ENCODE results near the gene RBSN.

Gene RBSN

GRCh38 chr3:15049584-15049983 is 49.4 kb downstream of the RBSN start:
- H3K4me1 ChIP-seq (ENCODE audit: control insufficient read depth, insufficient read depth, low read length) = peaks cover 9% of the 10 kb centered on the region
- H3K27me3 ChIP-seq (ENCODE audit: control insufficient read depth, insufficient read depth, low read length, poor library complexity, severe bottlenecking) = no peaks in the 10 kb centered on the region
- WGBS, 2 experiments = 96% methylated on average over 2 of the region's 2 CpGs
- H3K36me3 ChIP-seq (ENCODE audit: control insufficient read depth, insufficient read depth, low read length) = peaks cover 31% of the 10 kb centered on the region
- no peaks in the 10 kb centered on the region for H3K9me3 ChIP-seq (ENCODE audit: control insufficient read depth, low read length)
- H3K4me3 ChIP-seq (ENCODE audit: insufficient read depth, low read depth, low read length) = no peak overlapping the region
- no peak overlapping the region for H3K27ac ChIP-seq (ENCODE audit: insufficient read depth, low read depth, low read length, poor library complexity, severe bottlenecking)

GRCh38 chr3:15045667-15046066 is 53.3 kb downstream of the RBSN start:
- no peak overlapping the region for H3K27ac ChIP-seq (ENCODE audit: insufficient read depth, low read depth, low read length, poor library complexity, severe bottlenecking)
- no peaks in the 10 kb centered on the region for H3K27me3 ChIP-seq (ENCODE audit: control insufficient read depth, insufficient read depth, low read length, poor library complexity, severe bottlenecking)
- no peaks in the 10 kb centered on the region for H3K9me3 ChIP-seq (ENCODE audit: control insufficient read depth, low read length)
- no peak overlapping the region for H3K4me3 ChIP-seq (ENCODE audit: insufficient read depth, low read depth, low read length)
- 90 to 94% methylated on average over 1 of the region's 1 CpG for WGBS, 2 experiments
- H3K4me1 ChIP-seq (ENCODE audit: control insufficient read depth, insufficient read depth, low read length) = no peaks in the 10 kb centered on the region
- H3K36me3 ChIP-seq (ENCODE audit: control insufficient read depth, insufficient read depth, low read length) = peaks cover 48% of the 10 kb centered on the region

GRCh38 chr3:15044326-15044725 is 54.6 kb downstream of the RBSN start:
- H3K36me3 ChIP-seq (ENCODE audit: control insufficient read depth, insufficient read depth, low read length) = peaks cover 42% of the 10 kb centered on the region
- no peaks in the 10 kb centered on the region for H3K9me3 ChIP-seq (ENCODE audit: control insufficient read depth, low read length)
- no peaks in the 10 kb centered on the region for H3K4me1 ChIP-seq (ENCODE audit: control insufficient read depth, insufficient read depth, low read length)
- no peak overlapping the region for H3K4me3 ChIP-seq (ENCODE audit: insufficient read depth, low read depth, low read length)
- H3K27ac ChIP-seq (ENCODE audit: insufficient read depth, low read depth, low read length, poor library complexity, severe bottlenecking) = no peak overlapping the region
- no peaks in the 10 kb centered on the region for H3K27me3 ChIP-seq (ENCODE audit: control insufficient read depth, insufficient read depth, low read length, poor library complexity, severe bottlenecking)
- 94 to 96% methylated on average over 7 of the region's 7 CpGs for WGBS, 2 experiments

- no peaks in the 10 kb centered on the region for H3K27me3 ChIP-seq (ENCODE audit: control insufficient read depth, insufficient read depth, low read length, poor library complexity, severe bottlenecking)
- WGBS, 2 experiments = 94 to 96% methylated on average over 11 of the region's 11 CpGs
- no peaks in the 10 kb centered on the region for H3K9me3 ChIP-seq (ENCODE audit: control insufficient read depth, low read length)
- H3K36me3 ChIP-seq (ENCODE audit: control insufficient read depth, insufficient read depth, low read length) = peaks cover 43% of the 10 kb centered on the region
- no peaks in the 10 kb centered on the region for H3K4me1 ChIP-seq (ENCODE audit: control insufficient read depth, insufficient read depth, low read length)
- no peak overlapping the region for H3K4me3 ChIP-seq (ENCODE audit: insufficient read depth, low read depth, low read length)
- no peak overlapping the region for H3K27ac ChIP-seq (ENCODE audit: insufficient read depth, low read depth, low read length, poor library complexity, severe bottlenecking)
Measured at GRCh38 chr3:15043408-15044171, 55.4 kb downstream of the RBSN start.

- no peak overlapping the region for H3K27ac ChIP-seq (ENCODE audit: insufficient read depth, low read depth, low read length, poor library complexity, severe bottlenecking)
- no peaks in the 10 kb centered on the region for H3K27me3 ChIP-seq (ENCODE audit: control insufficient read depth, insufficient read depth, low read length, poor library complexity, severe bottlenecking)
- H3K4me3 ChIP-seq (ENCODE audit: insufficient read depth, low read depth, low read length) = no peak overlapping the region
- 99 to 100% methylated on average over 2 to 3 of the region's 3 CpGs for WGBS, 2 experiments
- H3K4me1 ChIP-seq (ENCODE audit: control insufficient read depth, insufficient read depth, low read length) = no peaks in the 10 kb centered on the region
- no peaks in the 10 kb centered on the region for H3K9me3 ChIP-seq (ENCODE audit: control insufficient read depth, low read length)
- peaks cover 50% of the 10 kb centered on the region for H3K36me3 ChIP-seq (ENCODE audit: control insufficient read depth, insufficient read depth, low read length)
Measured at GRCh38 chr3:15042936-15043335, 56.0 kb downstream of the RBSN start.

GRCh38 chr3:15041950-15042349 is 57.0 kb downstream of the RBSN start:
- Histone ChIP-seq H3K36me3 (ENCODE audit: control insufficient read depth, insufficient read depth, low read length) (peaks cover 48% of the 10 kb centered on the region), H3K4me1 (ENCODE audit: control insufficient read depth, insufficient read depth, low read length) (no peaks in the 10 kb centered on the region), H3K27ac (ENCODE audit: insufficient read depth, low read depth, low read length, poor library complexity, severe bottlenecking) (no peak overlapping the region), H3K9me3 (ENCODE audit: control insufficient read depth, low read length) (no peaks in the 10 kb centered on the region), H3K27me3 (ENCODE audit: control insufficient read depth, insufficient read depth, low read length, poor library complexity, severe bottlenecking) (no peaks in the 10 kb centered on the region), H3K4me3 (ENCODE audit: insufficient read depth, low read depth, low read length) (no peak overlapping the region)
- WGBS, 2 experiments = 89 to 92% methylated on average over 3 of the region's 3 CpGs

- no peaks in the 10 kb centered on the region for H3K9me3 ChIP-seq (ENCODE audit: control insufficient read depth, low read length)
- H3K27ac ChIP-seq (ENCODE audit: insufficient read depth, low read depth, low read length, poor library complexity, severe bottlenecking) = no peak overlapping the region
- H3K4me1 ChIP-seq (ENCODE audit: control insufficient read depth, insufficient read depth, low read length) = no peaks in the 10 kb centered on the region
- H3K4me3 ChIP-seq (ENCODE audit: insufficient read depth, low read depth, low read length) = no peak overlapping the region
- H3K27me3 ChIP-seq (ENCODE audit: control insufficient read depth, insufficient read depth, low read length, poor library complexity, severe bottlenecking) = no peaks in the 10 kb centered on the region
- WGBS, 2 experiments = 97% methylated on average over 3 of the region's 3 CpGs
- H3K36me3 ChIP-seq (ENCODE audit: control insufficient read depth, insufficient read depth, low read length) = peaks cover 52% of the 10 kb centered on the region
Measured at GRCh38 chr3:15040844-15041243, 58.1 kb downstream of the RBSN start.

GRCh38 chr3:15038306-15038705 is 60.6 kb downstream of the RBSN start:
- H3K27ac ChIP-seq (ENCODE audit: insufficient read depth, low read depth, low read length, poor library complexity, severe bottlenecking) = no peak overlapping the region
- H3K36me3 ChIP-seq (ENCODE audit: control insufficient read depth, insufficient read depth, low read length) = peaks cover 53% of the 10 kb centered on the region
- no peaks in the 10 kb centered on the region for H3K9me3 ChIP-seq (ENCODE audit: control insufficient read depth, low read length)
- no peaks in the 10 kb centered on the region for H3K4me1 ChIP-seq (ENCODE audit: control insufficient read depth, insufficient read depth, low read length)
- no peak overlapping the region for H3K4me3 ChIP-seq (ENCODE audit: insufficient read depth, low read depth, low read length)
- H3K27me3 ChIP-seq (ENCODE audit: control insufficient read depth, insufficient read depth, low read length, poor library complexity, severe bottlenecking) = no peaks in the 10 kb centered on the region
- WGBS, 2 experiments = 93 to 95% methylated on average over 6 of the region's 6 CpGs

- H3K4me3 ChIP-seq (ENCODE audit: insufficient read depth, low read depth, low read length) = no peak overlapping the region
- H3K4me1 ChIP-seq (ENCODE audit: control insufficient read depth, insufficient read depth, low read length) = no peaks in the 10 kb centered on the region
- H3K27ac ChIP-seq (ENCODE audit: insufficient read depth, low read depth, low read length, poor library complexity, severe bottlenecking) = no peak overlapping the region
- H3K9me3 ChIP-seq (ENCODE audit: control insufficient read depth, low read length) = no peaks in the 10 kb centered on the region
- H3K36me3 ChIP-seq (ENCODE audit: control insufficient read depth, insufficient read depth, low read length) = peaks cover 42% of the 10 kb centered on the region
- 93 to 98% methylated on average over 3 of the region's 3 CpGs for WGBS, 2 experiments
- no peaks in the 10 kb centered on the region for H3K27me3 ChIP-seq (ENCODE audit: control insufficient read depth, insufficient read depth, low read length, poor library complexity, severe bottlenecking)
Measured at GRCh38 chr3:15033103-15033502, 65.8 kb downstream of the RBSN start.

GRCh38 chr3:15032650-15033049 is 66.3 kb downstream of the RBSN start:
- WGBS, 2 experiments = 95 to 100% methylated on average over 2 of the region's 2 CpGs
- Histone ChIP-seq H3K4me1 (ENCODE audit: control insufficient read depth, insufficient read depth, low read length) (no peaks in the 10 kb centered on the region), H3K27ac (ENCODE audit: insufficient read depth, low read depth, low read length, poor library complexity, severe bottlenecking) (no peak overlapping the region), H3K36me3 (ENCODE audit: control insufficient read depth, insufficient read depth, low read length) (peaks cover 39% of the 10 kb centered on the region), H3K27me3 (ENCODE audit: control insufficient read depth, insufficient read depth, low read length, poor library complexity, severe bottlenecking) (no peaks in the 10 kb centered on the region), H3K9me3 (ENCODE audit: control insufficient read depth, low read length) (no peaks in the 10 kb centered on the region), H3K4me3 (ENCODE audit: insufficient read depth, low read depth, low read length) (no peak overlapping the region)

Measured in ectodermal cell (in vitro differentiated cells).